GM23248 (cell line): Measurements from ENCODE around the gene CIT. TPM values are rescaled to one million over a fixed set of nuclear protein-coding genes. Genes with fewer than 3 reads are reported as not detected.
A peak's percentile ranks its signal among the peaks of the same experiment; 100 is the strongest.

ENCODE experiments used
- DNase-seq: peaks from one replicate; pipeline ENCODE4 v3.0.0-alpha.2; 2015
- H2AFZ ChIP-seq: fragments of 200-600 bp; sonication (generic); 2 replicates; pipeline ENCODE4 v1.6.1; 2016; ENCODE audit warnings: antibody characterized with exemption
- H3F3A ChIP-seq: fragments of 200-600 bp; sonication (generic); 2 replicates; pipeline ENCODE4 v1.6.1; 2016; ENCODE audit warnings: mild to moderate bottlenecking, antibody characterized with exemption, mixed run types; ENCODE audit not compliant: insufficient read depth
- H3K27ac ChIP-seq: fragments of 200-600 bp; sonication (generic); 2 replicates; pipeline ENCODE4 v1.5.1; 2016; ENCODE audit warnings: mild to moderate bottlenecking
- H3K27me3 ChIP-seq: fragments of 200-600 bp; sonication (generic); replicated peaks from 2 replicates; pipeline ENCODE4 v1.6.1; 2016; ENCODE audit warnings: mild to moderate bottlenecking; ENCODE audit not compliant: insufficient read depth
- H3K36me3 ChIP-seq: fragments of 200-600 bp; sonication (generic); 2 replicates; pipeline ENCODE4 v1.6.1; 2016; ENCODE audit warnings: low read depth, mild to moderate bottlenecking
- H3K4me1 ChIP-seq: fragments of 200-600 bp; sonication (generic); 2 replicates; pipeline ENCODE4 v1.6.1; 2016; ENCODE audit warnings: mild to moderate bottlenecking; ENCODE audit not compliant: insufficient read depth
- H3K4me2 ChIP-seq: fragments of 200-600 bp; sonication (generic); one replicate; pipeline ENCODE4 v1.6.1; 2016; ENCODE audit warnings: mild to moderate bottlenecking; ENCODE audit not compliant: unreplicated experiment
- H3K4me3 ChIP-seq: fragments of 200-600 bp; sonication (generic); 2 replicates; pipeline ENCODE4 v1.5.1; 2016; ENCODE audit warnings: mild to moderate bottlenecking
- H3K79me2 ChIP-seq: fragments of 200-600 bp; sonication (generic); 2 replicates; pipeline ENCODE4 v1.6.1; 2016; ENCODE audit warnings: mild to moderate bottlenecking; ENCODE audit not compliant: insufficient read depth
- H3K9ac ChIP-seq: fragments of 200-600 bp; sonication (generic); 2 replicates; pipeline ENCODE4 v1.6.1; 2016; ENCODE audit warnings: mild to moderate bottlenecking
- H3K9me2 ChIP-seq: fragments of 200-600 bp; sonication (generic); 2 replicates; pipeline ENCODE4 v1.6.1; 2016; ENCODE audit warnings: mixed run types, mild to moderate bottlenecking, moderate library complexity; ENCODE audit not compliant: insufficient read depth
- H3K9me3 ChIP-seq: fragments of 200-600 bp; sonication (generic); one replicate; pipeline ENCODE4 v1.6.1; 2017; ENCODE audit warnings: low read depth
- H4K20me1 ChIP-seq: fragments of 200-600 bp; sonication (generic); 2 replicates; pipeline ENCODE4 v1.6.0; 2016; ENCODE audit not compliant: insufficient read depth
- EZH2 ChIP-seq: fragments of 200-600 bp; sonication (generic); IDR thresholded peaks from 2 replicates; pipeline ENCODE4 v1.6.1; 2018; ENCODE audit warnings: antibody characterized with exemption, mild to moderate bottlenecking; ENCODE audit not compliant: insufficient read depth, poor library complexity, severe bottlenecking
- EZH2phosphoT487 ChIP-seq: fragments of 200-600 bp; sonication (generic); IDR thresholded peaks from 2 replicates; pipeline ENCODE4 v1.6.1; 2018; ENCODE audit warnings: antibody characterized with exemption, moderate library complexity, mild to moderate bottlenecking, low read depth; ENCODE audit not compliant: insufficient read depth
- WGBS, 2 experiments: methylation state at CpG; one replicate each; pipeline ENCODE4 v1.1.6; 2015 to 2017; ENCODE audit warnings: low lambda C conversion rate in 2 of 2, low coverage in 1 of 2; ENCODE audit errors: missing lambda C conversion rate in 2 of 2; 5-methylcytosine and 5-hydroxymethylcytosine counted together
- in situ Hi-C: fragments of 300-500 bp; cut with MboI; formaldehyde crosslinking; loops from 2 replicates; pipeline ENCODE4 v1.15.0; 2020
- polyA plus RNA-seq: library from polyadenylated mRNA; unstranded; fragments of >200 nt; fragmentation: Nextera tagmentation; extraction: Ambion mirVana; gene quantifications from 2 replicates; pipeline ENCODE4 v1.2.1, GENCODE V29; 2016
- total RNA-seq: library from RNA; depleted of rRNA; stranded (reverse); fragments of >200 nt; shearing (Covaris generic); gene quantifications from 2 replicates; pipeline ENCODE4 v1.2.3, GENCODE V29; 2014

CIT gene
- total and polyA plus RNA-seq, 2 experiments from 2014 or later: 4.3 to 6.8 TPM

DNA sequence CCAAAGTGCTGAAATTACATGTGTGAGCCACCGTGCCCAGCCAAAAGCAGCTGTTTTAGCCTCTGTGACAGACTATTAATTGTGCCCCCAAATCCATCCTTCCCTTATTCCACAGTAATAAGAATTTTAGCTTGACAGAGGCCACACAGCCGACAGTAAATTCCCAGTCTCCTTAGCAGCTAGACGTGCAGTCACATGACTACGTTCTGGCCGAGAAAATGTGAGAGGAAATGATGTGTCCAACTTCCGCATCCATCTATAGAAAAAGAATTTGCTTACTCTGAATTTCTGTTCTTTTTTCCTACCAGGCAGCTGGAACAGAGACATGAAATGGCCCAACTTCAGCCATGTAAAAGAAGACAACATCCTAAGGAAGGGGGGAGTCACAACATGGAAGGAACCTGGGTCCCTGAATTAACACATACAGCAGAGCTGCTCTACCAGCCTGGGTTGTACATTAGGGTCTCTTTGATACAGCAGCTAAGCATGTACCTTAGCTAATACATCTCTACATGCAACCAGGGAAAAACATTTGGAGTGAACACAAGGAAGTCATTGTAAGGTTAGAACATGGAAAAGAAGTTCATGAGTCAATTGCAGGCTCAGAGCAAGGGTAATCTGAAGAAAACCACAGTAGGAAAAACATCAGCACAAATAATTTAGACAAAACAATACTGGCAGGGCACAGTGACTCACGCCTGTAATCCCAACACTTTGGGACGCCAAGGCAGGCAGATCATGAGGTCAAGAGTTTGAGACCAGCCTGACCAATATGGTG, 35.5 kb downstream of the CIT start:
- Histone ChIP-seq H3K27ac (no peak overlapping the region), H3K9me3 (no peaks in the 10 kb centered on the region), H3K9me2 (no peaks in the 10 kb centered on the region), H3K27me3 (no peaks in the 10 kb centered on the region), H3K9ac (no peak overlapping the region), H3K36me3 (no peaks in the 10 kb centered on the region), H4K20me1 (no peaks in the 10 kb centered on the region), H3K79me2 (no peaks in the 10 kb centered on the region), H3F3A (no peaks in the 10 kb centered on the region), H3K4me1 (no peaks in the 10 kb centered on the region), H2AFZ (no peak overlapping the region), H3K4me3 (no peak overlapping the region), H3K4me2 (no peak overlapping the region)
- WGBS, 2 experiments: 78 to 79% methylated on average over 8 of the region's 8 CpGs
- TF ChIP-seq EZH2 (no peak), EZH2phosphoT487 (no peak)
- peak; percentile 13 for DNase-seq
- in situ Hi-C loops: no loop called here

DNA sequence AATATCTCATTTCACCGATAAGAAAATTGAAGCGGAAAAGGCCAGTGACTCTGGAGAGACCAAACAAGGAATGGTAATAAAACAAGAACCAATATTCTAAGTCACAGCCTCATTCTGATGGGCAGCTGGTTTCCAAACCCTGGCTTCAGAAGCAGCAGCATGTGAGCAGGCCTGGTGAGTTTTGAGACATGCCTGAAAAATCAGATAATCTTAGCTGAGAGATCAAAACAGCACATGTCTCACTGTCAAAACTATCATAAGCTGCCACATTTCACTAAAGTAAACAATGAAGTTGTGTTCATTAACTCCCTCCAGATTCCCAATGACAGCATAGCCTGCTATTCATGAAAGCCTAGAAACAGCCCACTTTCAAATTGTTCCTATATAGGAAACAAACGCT, 36.5 kb downstream of the CIT start:
- 56 to 61% methylated on average over 3 of the region's 3 CpGs for WGBS, 2 experiments
- Histone ChIP-seq H3F3A (no peaks in the 10 kb centered on the region), H3K79me2 (no peaks in the 10 kb centered on the region), H3K36me3 (no peaks in the 10 kb centered on the region), H3K4me1 (no peaks in the 10 kb centered on the region), H4K20me1 (no peaks in the 10 kb centered on the region), H2AFZ (0 out of 2 replicates have a peak overlapping the region, but pooled peaks have one; percentile 27), H3K4me3 (no peak overlapping the region), H3K9me2 (no peaks in the 10 kb centered on the region), H3K9me3 (no peaks in the 10 kb centered on the region), H3K27ac (no peak overlapping the region), H3K9ac (no peak overlapping the region), H3K27me3 (no peaks in the 10 kb centered on the region), H3K4me2 (no peak overlapping the region)
- TF ChIP-seq EZH2 (no peak), EZH2phosphoT487 (no peak)
- DNase-seq: no peak
- in situ Hi-C loops: no loop called here

DNA sequence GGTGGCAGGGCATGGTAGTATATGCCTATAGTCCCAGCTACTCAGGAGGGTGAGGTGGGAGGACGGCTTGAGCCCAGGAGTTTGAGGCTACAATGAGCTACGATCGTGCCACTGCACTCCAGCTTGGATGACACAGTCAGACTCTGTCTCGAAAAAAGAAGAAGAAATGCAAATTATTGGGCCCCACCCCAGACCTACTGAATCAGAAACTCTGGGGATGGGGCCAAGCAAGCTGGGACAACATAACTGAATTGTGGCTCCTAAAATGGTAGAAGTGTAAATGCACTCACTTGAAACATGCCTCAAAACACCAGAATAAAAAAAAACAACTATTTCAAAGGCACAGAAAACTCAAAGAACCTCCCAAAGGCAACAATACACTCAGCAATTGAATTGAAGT, 37.0 kb downstream of the CIT start:
- H3K79me2 ChIP-seq: no peaks in the 10 kb centered on the region
- H3K27me3 ChIP-seq: no peaks in the 10 kb centered on the region
- no peak overlapping the region for H3K27ac ChIP-seq
- 45 to 50% methylated on average over 4 of the region's 4 CpGs for WGBS, 2 experiments
- H3K9ac ChIP-seq: no peak overlapping the region
- H3K9me3 ChIP-seq: no peaks in the 10 kb centered on the region
- no peaks in the 10 kb centered on the region for H3K4me1 ChIP-seq
- H3K9me2 ChIP-seq: no peaks in the 10 kb centered on the region
- H3K36me3 ChIP-seq: no peaks in the 10 kb centered on the region
- no peak for TF ChIP-seq EZH2
- TF ChIP-seq EZH2phosphoT487: no peak
- H2AFZ ChIP-seq: 0 out of 2 replicates have a peak overlapping the region, but pooled peaks have one; percentile 27
- H4K20me1 ChIP-seq: no peaks in the 10 kb centered on the region
- peak; percentile 29 for DNase-seq
- no peak overlapping the region for H3K4me3 ChIP-seq
- in situ Hi-C loops: no loop called here
- H3K4me2 ChIP-seq: no peak overlapping the region
- no peaks in the 10 kb centered on the region for H3F3A ChIP-seq

DNA sequence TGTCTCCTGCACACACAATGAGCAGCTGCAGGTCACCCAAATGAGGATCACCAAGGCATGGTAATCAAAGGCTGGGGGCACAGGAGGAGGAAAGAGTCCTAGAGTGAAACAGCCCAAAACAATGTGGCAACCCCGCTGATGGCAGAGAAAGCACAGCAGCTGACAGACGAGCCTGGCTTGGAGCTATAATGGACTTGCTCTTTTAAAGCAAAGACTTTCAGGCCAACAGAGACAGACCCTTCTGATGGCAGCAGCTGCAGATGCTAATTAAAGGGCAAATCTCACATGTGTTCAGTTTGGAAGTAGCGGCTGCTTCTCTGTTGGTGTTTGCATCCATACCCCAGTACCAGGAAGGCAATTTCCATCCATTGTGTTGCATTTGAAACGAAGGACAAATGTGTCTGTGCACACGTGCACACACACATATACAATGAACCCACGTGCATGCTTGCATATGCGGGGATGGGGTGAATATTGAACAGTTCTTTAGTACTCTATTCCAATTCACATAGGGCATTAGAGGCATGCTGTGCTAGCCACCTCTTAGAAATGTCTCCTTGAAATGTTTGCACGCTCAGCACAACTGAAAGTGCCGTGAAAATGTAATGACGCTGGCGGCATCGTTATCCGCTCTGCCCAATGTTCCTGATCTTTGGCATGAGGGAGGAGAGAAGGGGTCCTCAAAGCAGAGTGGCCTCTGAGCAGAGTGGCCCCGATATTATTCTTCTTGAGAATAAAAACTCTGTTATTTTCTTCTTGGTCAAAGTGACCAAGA, 38.1 kb downstream of the CIT start:
- no peak overlapping the region for H3K4me3 ChIP-seq
- H4K20me1 ChIP-seq: no peaks in the 10 kb centered on the region
- no peaks in the 10 kb centered on the region for H3K9me3 ChIP-seq
- no peaks in the 10 kb centered on the region for H3K27me3 ChIP-seq
- TF ChIP-seq EZH2phosphoT487 (no peak), EZH2 (no peak)
- H3K36me3 ChIP-seq: no peaks in the 10 kb centered on the region
- no peak overlapping the region for H2AFZ ChIP-seq
- in situ Hi-C loops: no loop called here
- H3K9ac ChIP-seq: no peak overlapping the region
- H3F3A ChIP-seq: no peaks in the 10 kb centered on the region
- no peaks in the 10 kb centered on the region for H3K4me1 ChIP-seq
- WGBS, 2 experiments: 93 to 94% methylated on average over 13 to 14 of the region's 14 CpGs
- H3K79me2 ChIP-seq: no peaks in the 10 kb centered on the region
- H3K9me2 ChIP-seq: no peaks in the 10 kb centered on the region
- H3K4me2 ChIP-seq: no peak overlapping the region
- no peak for DNase-seq
- H3K27ac ChIP-seq: no peak overlapping the region
